Left kidney (tissue), 2 donors: Measurements from ENCODE around the gene CCT2. TPM values are rescaled to one million over a fixed set of nuclear protein-coding genes. Genes with fewer than 3 reads are reported as not detected.
"Not testable (repeated sequence)": the region's sequence is repeated elsewhere in the genome, so short reads cannot be mapped to it uniquely, and the experiment has no call there.

Experiments
- DNase-seq: peaks from one replicate; pipeline ENCODE4 v3.0.0-alpha.2; 2013
- polyA plus RNA-seq: library from polyadenylated mRNA; unstranded; fragments of 120-200 nt; gene quantifications from one replicate; pipeline ENCODE4 v1.2.1, GENCODE V29; 2013; ENCODE audit not compliant: insufficient read length

The CCT2 gene
- polyA plus RNA-seq, 1 donor: 288 TPM

DNA sequence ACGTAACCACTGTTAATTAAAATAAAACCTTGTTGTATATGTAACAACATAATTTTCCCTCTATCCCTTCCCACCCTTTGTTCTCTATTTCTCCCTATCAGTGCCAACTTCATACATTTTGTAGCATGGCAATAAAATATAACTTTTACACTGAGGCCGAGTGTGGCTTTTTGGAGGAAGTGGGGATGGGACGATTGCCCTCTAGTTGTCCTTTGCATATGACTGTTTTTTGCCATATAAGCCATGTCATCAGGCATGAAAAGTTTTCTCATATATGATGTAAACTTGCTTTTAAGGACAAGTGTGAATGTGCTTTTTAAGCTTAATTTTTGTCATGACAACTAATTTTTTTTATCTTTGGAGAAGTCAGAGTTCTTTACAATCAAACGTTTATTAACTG lies 6.2 kb upstream of the CCT2 start:
- no peak for DNase-seq

DNA sequence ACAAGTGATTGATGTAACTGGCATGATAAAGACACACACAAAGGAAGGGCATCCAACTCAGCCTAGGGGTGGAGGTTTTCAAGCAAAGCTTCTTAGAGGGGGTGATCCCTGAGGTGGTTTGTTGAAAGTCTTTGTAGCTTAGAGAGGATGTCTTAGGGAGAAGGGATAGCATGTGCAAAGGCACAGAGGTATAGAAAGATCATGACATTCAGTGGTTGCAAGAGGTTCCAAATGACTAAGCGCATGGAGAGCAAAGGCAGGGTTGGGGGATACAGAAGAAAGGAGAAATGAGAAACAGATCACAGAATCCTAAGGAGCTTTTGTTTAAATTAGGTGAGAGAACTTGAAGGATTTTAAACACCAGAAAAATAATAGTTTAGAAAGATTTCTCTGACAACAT lies 5.2 kb upstream of the CCT2 start:
- DNase-seq: no peak

DNA sequence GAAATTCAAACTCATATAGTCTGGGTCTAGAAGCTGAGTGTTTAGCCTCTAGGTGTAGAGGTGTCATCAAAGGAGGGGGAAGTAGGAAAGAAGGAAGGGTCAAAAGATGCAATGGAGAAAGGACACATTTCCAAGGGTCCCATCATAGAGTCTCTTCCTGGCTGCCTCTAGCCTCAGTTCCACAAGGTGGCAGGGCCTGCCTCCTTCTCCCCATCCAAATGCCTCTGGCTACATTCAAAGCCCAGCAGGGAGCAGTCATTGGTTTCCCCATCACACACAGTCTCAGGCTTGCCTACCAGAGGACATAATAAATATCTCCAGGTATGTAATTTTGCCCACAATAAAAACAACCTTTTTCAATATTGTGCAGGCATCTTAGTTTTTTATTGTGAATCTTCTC lies 2.1 kb upstream of the CCT2 start:
- no peak for DNase-seq

DNA sequence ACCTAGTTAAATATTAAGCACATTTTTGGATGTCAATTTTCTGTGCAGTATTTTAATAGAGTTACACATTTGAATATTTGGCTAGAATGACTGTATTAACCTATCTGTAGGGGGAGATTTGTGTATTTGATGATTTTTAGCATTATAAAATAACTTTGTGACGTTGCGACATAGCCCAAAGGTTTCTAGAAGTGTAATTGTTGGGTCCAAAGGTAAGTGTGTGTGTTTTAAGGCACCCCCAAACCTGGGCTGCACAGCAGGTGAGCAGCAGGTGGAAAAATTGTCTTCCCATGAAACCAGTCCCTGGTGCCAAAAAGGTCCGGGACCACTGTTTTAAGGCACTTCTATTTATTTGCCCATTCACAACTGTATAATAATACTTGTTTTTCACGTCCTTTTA lies 3.3 kb downstream of the CCT2 start:
- DNase-seq: no peak

DNA sequence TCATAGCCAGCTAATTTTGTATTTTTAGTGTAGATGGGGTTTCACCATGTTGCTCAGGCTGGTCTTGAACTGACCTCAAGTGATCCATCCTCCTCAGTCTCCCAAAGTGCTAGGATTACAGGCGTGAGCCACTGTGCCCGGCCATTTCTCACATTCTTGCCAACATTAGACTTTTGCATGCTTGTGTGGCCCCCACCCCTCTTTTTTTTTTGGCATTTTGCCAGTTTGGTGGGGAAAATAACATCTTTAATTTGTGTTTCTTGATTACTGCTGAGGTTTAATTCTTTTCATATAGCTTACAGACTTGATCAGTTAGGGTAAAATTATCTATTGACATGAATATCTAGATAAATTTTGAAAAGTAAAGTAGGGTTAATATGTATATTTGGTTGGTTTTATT lies 3.8 kb downstream of the CCT2 start:
- DNase-seq: no peak

DNA sequence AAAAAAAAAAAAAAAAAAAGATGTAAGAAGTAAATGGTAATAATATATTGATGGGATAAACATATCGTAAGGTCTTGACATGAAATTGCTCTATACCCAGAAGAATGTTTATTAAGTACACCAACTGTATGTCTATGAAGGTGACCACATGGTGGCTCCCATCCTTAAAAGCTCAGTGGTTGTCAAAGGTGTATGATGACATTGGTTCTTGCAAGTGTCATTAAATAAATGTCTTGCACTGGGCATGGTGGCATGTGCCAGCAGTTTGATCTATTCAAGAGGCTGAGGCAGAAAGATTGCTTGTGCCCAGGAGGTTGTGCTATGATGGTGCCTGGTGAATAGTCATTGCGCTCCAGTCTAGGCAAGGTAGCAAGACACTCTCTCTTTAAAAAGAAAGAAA lies 10.4 kb downstream of the CCT2 start:
- no peak for DNase-seq

DNA sequence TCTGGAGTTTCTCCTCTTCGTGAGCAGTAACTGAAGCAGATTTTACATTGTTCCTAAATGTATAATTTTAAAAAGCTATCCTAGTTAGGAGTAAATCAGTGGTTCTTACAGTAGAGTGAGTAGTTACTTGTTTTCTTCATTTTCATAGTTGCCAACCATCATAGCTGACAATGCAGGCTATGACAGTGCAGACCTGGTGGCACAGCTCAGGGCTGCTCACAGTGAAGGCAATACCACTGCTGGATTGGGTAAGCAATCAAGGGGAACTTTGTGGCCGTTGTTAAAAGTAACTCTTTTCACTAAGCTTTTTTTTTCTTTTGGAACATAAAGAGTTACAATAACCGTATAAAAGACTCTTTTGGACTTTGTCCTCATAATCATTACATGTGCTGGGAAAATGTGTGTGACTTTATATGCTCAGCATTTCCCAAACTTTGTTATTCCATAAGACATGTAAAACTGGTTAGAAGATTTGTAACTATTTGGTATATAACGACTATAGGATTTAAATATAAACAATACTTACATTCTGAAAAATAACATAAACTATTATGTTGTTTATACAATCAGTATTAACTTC lies 13.0 kb downstream of the CCT2 start:
- DNase-seq: no peak

DNA sequence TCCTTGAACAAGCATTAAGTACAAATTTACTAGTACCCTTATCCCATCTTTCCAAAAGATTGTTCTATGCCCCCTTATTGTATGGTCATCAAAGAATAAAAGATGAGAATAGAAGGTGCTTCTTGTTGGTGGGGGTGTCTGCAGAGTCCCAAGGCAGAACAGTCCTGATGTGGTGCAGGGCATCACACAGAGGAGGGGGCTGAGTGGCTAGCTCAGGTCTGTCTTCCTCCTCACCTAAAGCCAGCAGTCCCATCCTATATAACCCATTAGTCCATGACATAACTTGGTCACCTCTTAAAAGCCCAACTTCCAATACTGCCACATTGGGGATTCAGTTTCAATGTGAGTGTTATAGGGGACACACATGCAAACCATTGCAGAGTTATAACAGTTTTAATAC lies 15.5 kb downstream of the CCT2 start:
- no peak for DNase-seq

DNA sequence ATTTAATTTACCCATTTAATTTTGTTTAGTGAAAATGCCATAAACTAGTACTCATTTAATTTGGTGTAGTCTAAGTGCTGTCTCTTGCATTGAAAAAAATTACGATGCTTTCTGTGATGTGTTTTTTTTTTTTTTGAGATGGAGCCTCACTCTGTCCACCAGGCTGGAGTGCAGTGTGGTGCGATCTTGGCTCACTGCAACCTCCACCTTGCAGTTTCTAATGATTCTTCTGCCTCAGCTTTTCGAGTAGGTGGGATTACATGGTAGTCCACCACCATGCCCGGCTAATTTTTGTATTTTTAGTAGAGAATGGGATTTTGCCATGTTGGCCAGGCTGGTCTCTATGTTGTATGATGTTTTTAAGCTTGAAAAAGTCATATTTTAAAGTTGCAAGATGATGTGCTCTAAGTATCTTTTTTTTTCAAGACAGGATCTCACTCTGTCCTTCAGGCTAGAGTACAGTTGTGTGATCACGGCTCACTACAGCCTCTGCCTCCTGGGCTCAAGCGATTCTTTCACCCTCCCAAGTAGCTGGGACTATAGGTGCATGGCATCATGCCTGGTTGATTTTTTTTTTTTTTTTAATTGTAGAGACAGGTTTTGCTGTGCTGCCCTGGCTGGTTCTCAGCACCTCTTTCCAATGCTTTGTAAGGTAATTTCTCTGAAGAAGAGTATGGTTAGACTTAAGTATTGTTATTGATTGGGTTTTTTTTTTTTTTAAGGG lies 16.9 kb downstream of the CCT2 start:
- DNase-seq: no peak

DNA sequence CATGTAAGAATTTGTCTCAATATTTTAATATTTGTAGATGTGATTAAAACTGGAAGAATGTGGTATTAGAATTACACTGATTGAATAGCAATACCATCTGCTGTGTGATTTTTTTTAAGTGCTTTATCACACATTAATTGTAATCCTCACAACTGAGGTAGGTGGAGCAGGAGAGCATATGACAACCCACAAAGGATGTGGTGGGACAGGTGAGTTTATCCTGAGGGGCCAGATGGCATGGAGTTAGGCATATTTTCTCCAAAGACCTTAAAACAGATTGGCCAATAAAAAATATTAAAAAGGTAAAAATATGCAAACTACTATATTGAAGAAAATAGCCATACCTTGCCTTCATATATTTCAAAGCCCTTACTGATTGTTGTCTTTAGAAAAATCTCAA lies 17.7 kb downstream of the CCT2 start:
- no peak for DNase-seq

DNA sequence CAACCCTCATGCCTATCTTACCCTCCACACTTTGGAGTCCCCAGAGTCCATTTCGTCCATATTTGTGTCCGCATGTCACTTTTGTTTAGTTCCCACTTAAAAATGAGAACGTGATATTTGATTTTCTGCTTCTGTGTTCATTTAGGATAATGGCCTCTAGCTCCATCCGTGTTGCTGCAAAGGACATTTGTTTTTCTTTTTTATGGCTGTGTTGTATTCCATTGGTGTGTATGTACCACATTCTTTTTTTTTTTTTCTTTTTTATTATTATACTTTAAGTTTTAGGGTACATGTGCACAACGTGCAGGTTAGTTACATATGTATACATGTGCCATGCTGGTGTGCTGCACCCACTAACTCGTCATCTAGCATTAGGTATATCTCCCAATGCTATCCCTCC lies 18.3 kb downstream of the CCT2 start:
- DNase-seq: not testable (repeated sequence)

DNA sequence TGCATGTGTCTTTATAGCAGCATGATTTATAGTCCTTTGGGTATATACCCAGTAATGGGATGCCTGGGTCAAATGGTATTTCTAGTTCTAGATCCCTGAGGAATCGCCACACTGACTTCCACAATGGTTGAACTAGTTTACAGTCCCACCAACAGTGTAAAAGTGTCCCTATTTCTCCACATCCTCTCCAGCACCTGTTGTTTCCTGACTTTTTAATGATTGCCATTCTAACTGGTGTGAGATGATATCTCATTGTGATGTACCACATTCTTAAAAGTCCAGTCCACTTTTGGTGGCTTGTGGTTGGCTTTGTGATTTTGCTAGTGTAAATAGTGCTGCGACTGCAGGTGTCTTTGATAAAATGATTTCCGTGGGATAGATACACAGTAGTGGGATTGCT lies 19.0 kb downstream of the CCT2 start:
- not testable (repeated sequence) for DNase-seq

DNA sequence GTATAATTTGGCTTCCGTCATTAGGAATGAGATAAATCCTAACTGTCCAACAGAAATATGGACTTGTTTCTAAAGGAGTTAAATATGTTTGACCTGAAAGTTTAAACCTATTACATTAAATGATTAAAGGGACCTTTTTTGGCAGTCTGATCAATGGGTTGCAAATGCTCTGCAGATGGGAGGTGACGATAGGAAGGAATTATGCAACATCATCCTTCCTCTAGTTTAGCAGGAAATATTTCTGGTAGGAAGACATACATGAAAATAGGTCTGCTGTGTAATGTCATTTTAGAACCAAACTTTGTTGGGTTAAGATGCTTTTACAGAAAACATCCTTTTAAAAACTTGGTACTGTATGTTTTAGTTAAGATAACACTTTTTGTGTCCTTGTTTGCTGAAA lies 22.9 kb downstream of the CCT2 start:
- no peak for DNase-seq

DNA sequence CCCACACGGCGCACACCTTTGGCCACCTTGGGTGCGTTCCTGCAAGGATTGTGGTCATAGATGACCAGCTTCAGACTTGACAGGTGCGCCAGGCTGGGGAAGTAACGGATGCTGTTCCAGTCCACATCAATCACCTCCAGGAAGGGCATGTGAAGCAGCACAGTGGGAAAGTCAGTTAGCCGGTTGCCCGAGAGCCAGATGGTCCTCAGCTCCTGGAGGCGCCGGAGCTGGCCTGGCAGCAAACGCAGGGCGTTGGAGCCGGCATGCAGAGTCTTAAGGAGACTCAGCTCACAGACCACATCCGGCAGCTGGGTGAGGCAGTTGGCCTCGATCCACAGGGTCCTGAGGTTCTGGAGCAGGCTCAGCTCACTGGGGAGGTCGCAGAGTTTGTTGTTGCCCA lies 24.9 kb downstream of the CCT2 start:
- no peak for DNase-seq

DNA sequence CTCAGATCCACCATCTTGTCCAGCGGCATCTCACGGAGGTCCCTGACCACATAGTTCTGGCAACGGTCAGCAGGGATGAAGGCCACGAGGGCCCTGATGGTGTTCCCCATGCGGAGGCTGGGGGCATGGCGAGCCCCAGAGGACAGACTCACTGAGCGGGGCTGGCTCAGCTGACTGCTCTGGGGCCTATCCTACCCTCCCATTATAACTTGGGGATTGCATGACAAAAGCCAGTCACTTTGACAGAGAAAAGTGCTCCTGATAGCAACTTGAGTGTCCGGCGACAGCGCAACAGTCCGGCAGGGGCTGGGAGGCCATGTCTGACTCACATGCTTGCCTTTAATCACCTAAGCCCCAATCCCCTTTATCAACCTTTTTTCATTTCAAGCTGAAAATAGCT lies 25.5 kb downstream of the CCT2 start, which contains the start of gene LRRC10:
Gene LRRC10 (minus strand): TSS at position 179 of the 400 bp plus-strand sequence. CDS start 69 bp downstream, at position 110.
- no peak for DNase-seq

DNA sequence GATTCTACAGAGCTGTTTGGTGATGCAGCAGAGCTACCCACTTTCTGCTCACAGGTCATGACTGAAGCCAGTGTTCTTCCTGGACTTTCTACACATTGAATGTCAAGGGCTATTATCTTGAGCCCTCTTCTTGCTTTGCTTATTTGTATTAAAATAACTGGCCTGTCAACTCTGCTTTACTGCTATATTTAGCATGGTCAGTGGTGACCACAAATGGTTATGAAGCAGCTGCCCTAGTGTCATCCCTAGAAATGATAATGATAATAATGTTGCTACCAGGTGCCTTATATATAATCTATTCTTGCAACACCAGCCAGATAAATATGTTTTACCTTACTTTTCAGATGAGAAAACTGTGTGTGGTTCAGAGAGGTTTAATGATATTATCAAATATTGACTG lies 28.1 kb downstream of the CCT2 start:
- no peak for DNase-seq

DNA sequence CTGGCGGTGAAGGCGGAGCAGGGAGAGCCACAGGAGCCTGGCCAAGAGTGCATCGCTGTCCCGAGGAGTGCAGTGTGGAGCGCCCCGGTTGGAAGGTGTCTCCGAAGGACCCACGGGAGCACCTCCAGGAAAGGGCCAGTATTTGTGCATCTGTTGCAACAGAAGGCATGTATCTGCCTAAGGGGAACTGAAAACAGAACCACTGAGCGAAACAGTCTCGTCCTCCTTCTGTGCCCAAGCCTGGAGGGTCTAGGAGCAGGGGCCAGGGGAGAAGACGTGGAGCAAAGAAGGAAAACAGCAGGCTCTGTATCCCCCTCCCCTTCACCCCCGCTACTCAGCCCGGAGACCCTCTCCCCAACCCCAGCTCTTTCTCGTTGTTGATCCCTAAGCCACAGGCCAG lies 30.8 kb downstream of the CCT2 start:
- DNase-seq: no peak

DNA sequence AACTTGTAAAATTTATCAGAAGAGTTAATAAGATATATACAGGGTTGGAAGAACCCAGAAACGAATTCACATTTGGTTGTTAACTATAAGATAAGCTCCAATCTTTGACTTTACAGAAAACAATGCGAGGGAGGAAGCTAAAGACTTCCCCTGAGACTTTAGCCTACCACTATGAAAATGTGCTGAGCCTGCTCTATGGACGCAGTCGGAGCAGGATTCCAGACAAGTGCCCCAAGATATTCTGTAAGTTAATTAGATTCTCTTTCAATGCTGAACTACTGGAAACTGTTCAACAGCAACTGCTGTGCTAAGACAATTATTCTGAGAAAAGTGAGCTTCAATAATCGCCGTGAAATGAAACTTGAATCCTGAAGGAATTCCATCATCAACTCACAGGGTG lies 33.8 kb downstream of the CCT2 start:
- DNase-seq: no peak

DNA sequence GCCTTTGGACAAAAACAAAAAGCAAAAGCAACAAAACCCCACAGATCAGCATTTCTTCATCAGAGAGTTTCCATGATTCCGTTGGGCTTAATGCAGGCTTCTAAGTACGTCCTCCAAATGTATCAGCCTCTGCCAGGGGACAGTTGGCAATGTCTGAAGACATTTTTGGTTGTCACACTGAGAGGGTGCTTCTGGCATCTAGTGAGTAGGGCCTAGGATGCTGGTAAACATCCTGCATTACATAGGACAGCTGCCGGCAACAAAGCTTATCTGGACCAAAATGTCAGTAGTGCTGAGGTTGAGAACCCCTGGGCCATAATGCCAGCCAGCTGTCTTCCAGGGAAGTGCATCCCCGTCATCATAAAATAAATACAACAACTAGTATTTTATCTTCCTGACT lies 34.8 kb downstream of the CCT2 start:
- no peak for DNase-seq

DNA sequence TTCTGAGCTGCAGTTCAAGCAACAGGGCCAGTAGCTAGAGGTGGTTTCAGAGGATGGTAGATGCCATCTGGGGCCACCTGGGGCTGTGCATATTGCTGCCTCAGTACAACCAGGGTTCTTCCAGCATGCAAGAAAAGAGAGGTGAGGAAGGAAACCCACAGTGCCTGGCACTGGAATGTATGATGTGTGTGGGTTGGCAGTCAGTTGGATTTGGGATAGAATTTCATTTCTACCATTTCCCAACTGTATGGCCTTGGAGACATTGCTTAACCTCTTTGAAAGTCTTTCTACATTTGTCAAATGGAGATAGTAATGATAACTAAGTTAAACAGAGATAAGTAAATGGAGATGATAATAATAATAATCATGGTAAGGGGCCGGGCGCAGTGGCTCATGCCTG lies 35.7 kb downstream of the CCT2 start:
- no peak for DNase-seq

DNA sequence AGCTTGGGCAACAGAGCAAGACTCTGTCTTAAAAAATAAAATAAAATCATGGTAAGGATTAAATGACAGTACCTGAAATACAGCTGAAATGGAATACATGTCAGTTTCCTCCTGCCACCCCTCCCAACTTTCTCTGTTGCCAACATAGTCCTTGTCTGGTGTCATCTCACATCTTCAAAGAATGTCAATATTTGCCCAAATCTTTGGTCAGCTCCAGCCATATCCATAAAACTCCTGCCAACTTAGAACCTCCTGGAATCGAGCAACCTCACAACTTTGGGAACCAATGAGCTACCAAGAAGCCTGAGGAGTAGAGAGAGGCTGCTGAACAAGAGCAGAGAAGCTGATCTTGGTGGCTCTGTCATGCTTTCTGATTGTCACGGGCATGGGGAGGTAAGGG lies 36.3 kb downstream of the CCT2 start:
- no peak for DNase-seq

DNA sequence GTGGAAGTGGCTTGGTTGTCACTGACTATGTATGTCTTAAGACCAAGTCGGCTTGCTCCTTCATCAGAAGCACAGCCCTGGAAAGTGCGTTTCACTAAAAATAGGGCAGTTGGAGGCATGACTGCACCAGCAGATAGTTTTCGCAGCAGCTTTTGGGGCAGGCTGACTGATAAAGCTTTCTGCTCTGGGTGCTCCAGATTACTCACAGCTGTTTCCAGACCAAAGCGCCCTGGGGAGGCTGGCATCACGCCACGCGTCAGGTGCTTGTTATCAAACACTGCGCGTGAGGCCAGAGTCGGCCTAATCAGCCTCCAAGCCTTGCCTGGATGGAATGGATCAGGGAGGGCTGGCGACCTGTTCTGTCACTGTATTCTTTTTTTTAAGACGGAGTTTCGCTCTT lies 38.7 kb downstream of the CCT2 start:
- no peak for DNase-seq

DNA sequence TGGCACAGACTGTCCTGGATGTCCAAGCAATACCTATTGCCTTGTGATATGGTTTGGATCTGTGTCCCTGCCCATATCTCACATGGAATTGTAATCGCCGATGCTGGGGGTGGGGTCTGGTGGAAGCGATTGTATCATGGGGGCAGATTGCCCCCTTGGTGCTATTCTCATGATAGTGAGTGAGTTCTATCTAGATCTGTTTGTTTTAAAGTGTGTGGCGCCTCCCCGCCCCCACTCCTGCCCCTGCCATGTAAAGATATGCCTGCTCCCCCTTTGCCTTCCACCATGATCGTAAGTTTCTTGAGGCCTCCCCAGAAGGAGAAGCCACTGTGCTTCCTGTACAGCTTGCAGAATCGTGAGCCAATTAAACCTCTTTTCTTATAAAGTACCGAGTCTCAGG lies 42.2 kb downstream of the CCT2 start:
- no peak for DNase-seq

DNA sequence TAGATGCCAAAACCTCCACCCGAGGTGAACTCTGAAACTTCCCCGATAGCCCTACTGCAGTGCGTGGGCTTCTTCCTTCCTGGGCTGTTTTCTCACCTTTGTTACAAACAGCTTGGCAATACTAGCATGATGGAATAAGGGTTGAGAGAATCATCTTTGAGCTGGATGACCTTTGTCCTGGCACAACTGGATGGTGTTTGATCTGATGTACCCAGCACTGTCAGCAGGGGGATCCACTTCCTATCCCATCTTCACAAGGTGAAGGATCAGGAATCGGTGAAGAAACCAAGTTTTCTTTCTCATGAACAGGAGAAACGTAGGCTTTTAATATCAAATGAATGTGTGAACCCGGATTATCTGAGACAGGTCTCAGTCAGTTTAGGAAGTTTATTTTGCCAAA lies 44.9 kb downstream of the CCT2 start:
- DNase-seq: no peak
